H1 (cell line): ENCODE data around the gene SBK2. TPM values are rescaled to one million over a fixed set of nuclear protein-coding genes. Genes with fewer than 3 reads are reported as not detected.

ENCODE experiments used
- KDM4A ChIP-seq: IDR thresholded peaks from one replicate; pipeline ENCODE4 v1.7.1; 2012; ENCODE audit warnings: low read depth, mild to moderate bottlenecking, moderate library complexity, low read length, inconsistent platforms; ENCODE audit not compliant: severe bottlenecking
- polyA plus RNA-seq, 7 experiments: library from polyadenylated mRNA; depleted of rRNA in 3 of 7; stranded (reverse) in 5 of 7; unstranded in 2 of 7; fragments of >200 nt in 5 of 7; fragments of 200-250 nt in 2 of 7; gene quantifications; 1 replicate in 5 of 7; 2 replicates in 1 of 7; 4 replicates in 1 of 7; pipeline versions ENCODE4 v1.2.1 to v1.2.3, GENCODE V29; 2011 to 2013; ENCODE audit warnings: missing spikeins in 2 of 7, mixed read lengths in 2 of 7
- total RNA-seq: library from RNA; stranded (reverse); fragmentation: NEBNext Ultra II Directional; extraction: Animal tissue kit (Norgen Biotek cat#: 25700); gene quantifications from 2 replicates; pipeline ENCODE4 v1.2.1, GENCODE V29; 2021
- TF ChIP-seq, protein P1 (sequence below): fragments of 300-600 bp; sonication (generic); IDR thresholded peaks from 2 replicates; pipeline ENCODE4 v1.7.1; 2012; ENCODE audit warnings: low read length, moderate library complexity, mild to moderate bottlenecking, inconsistent platforms; ENCODE audit not compliant: insufficient replicate concordance

SBK2 gene
- total and polyA plus RNA-seq, 2 of the 8 experiments (the other 6 are each of a cell fraction or from before 2014, with no cell fraction given): 3.2 to 4.1 TPM

DNA sequence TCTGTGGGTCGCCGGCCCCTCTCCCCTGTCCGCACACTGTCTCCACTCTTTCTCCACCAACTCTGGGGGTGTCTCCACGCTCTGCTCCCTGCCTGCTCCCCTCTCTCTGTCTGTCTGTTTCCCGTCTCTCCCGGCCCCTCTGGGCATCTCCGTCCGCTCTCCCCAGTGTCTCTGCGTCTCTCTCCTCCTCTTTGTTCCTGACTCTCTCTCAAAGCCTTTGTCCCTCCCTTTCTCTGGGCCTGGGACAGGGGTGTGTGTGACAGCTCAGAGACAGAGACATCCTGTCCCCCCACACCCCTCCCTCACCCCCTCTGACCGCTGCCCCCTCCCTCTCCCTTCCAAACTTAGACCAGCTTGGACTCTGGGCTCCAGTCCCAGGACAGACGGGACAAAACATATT is 9.1 kb upstream of the SBK2 start (continued):
- TF ChIP-seq, protein P1, sequence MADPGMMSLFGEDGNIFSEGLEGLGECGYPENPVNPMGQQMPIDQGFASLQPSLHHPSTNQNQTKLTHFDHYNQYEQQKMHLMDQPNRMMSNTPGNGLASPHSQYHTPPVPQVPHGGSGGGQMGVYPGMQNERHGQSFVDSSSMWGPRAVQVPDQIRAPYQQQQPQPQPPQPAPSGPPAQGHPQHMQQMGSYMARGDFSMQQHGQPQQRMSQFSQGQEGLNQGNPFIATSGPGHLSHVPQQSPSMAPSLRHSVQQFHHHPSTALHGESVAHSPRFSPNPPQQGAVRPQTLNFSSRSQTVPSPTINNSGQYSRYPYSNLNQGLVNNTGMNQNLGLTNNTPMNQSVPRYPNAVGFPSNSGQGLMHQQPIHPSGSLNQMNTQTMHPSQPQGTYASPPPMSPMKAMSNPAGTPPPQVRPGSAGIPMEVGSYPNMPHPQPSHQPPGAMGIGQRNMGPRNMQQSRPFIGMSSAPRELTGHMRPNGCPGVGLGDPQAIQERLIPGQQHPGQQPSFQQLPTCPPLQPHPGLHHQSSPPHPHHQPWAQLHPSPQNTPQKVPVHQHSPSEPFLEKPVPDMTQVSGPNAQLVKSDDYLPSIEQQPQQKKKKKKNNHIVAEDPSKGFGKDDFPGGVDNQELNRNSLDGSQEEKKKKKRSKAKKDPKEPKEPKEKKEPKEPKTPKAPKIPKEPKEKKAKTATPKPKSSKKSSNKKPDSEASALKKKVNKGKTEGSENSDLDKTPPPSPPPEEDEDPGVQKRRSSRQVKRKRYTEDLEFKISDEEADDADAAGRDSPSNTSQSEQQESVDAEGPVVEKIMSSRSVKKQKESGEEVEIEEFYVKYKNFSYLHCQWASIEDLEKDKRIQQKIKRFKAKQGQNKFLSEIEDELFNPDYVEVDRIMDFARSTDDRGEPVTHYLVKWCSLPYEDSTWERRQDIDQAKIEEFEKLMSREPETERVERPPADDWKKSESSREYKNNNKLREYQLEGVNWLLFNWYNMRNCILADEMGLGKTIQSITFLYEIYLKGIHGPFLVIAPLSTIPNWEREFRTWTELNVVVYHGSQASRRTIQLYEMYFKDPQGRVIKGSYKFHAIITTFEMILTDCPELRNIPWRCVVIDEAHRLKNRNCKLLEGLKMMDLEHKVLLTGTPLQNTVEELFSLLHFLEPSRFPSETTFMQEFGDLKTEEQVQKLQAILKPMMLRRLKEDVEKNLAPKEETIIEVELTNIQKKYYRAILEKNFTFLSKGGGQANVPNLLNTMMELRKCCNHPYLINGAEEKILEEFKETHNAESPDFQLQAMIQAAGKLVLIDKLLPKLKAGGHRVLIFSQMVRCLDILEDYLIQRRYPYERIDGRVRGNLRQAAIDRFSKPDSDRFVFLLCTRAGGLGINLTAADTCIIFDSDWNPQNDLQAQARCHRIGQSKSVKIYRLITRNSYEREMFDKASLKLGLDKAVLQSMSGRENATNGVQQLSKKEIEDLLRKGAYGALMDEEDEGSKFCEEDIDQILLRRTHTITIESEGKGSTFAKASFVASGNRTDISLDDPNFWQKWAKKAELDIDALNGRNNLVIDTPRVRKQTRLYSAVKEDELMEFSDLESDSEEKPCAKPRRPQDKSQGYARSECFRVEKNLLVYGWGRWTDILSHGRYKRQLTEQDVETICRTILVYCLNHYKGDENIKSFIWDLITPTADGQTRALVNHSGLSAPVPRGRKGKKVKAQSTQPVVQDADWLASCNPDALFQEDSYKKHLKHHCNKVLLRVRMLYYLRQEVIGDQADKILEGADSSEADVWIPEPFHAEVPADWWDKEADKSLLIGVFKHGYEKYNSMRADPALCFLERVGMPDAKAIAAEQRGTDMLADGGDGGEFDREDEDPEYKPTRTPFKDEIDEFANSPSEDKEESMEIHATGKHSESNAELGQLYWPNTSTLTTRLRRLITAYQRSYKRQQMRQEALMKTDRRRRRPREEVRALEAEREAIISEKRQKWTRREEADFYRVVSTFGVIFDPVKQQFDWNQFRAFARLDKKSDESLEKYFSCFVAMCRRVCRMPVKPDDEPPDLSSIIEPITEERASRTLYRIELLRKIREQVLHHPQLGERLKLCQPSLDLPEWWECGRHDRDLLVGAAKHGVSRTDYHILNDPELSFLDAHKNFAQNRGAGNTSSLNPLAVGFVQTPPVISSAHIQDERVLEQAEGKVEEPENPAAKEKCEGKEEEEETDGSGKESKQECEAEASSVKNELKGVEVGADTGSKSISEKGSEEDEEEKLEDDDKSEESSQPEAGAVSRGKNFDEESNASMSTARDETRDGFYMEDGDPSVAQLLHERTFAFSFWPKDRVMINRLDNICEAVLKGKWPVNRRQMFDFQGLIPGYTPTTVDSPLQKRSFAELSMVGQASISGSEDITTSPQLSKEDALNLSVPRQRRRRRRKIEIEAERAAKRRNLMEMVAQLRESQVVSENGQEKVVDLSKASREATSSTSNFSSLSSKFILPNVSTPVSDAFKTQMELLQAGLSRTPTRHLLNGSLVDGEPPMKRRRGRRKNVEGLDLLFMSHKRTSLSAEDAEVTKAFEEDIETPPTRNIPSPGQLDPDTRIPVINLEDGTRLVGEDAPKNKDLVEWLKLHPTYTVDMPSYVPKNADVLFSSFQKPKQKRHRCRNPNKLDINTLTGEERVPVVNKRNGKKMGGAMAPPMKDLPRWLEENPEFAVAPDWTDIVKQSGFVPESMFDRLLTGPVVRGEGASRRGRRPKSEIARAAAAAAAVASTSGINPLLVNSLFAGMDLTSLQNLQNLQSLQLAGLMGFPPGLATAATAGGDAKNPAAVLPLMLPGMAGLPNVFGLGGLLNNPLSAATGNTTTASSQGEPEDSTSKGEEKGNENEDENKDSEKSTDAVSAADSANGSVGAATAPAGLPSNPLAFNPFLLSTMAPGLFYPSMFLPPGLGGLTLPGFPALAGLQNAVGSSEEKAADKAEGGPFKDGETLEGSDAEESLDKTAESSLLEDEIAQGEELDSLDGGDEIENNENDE: no peak
- TF ChIP-seq KDM4A: no peak
